Hepatocyte (in vitro differentiated cells): ENCODE measurements around the gene KRT6A. TPM values are rescaled to one million over a fixed set of nuclear protein-coding genes. Genes with fewer than 3 reads are reported as not detected.

Experiments used
- DNase-seq: peaks from one replicate; pipeline ENCODE4 v3.0.0-alpha.2; 2016; ENCODE audit warnings: low spot score
- H2AFZ ChIP-seq: fragments of 200-600 bp; sonication (generic); 2 replicates; pipeline ENCODE4 v1.6.0; 2016; ENCODE audit warnings: antibody characterized with exemption, mild to moderate bottlenecking
- H3K27ac ChIP-seq: fragments of 200-600 bp; sonication (generic); 2 replicates; pipeline ENCODE4 v1.5.1; 2016; ENCODE audit warnings: mild to moderate bottlenecking
- H3K27me3 ChIP-seq: fragments of 200-600 bp; sonication (generic); 2 replicates; pipeline ENCODE4 v1.6.1; 2016
- H3K36me3 ChIP-seq: fragments of 200-600 bp; sonication (generic); replicated peaks from 2 replicates; pipeline ENCODE4 v1.5.1; 2016; ENCODE audit warnings: low read depth; ENCODE audit not compliant: insufficient read depth
- H3K4me1 ChIP-seq: fragments of 200-600 bp; sonication (generic); 2 replicates; pipeline ENCODE4 v1.5.1; 2016; ENCODE audit warnings: mild to moderate bottlenecking, moderate library complexity; ENCODE audit not compliant: insufficient read depth
- H3K4me2 ChIP-seq: fragments of 200-600 bp; sonication (generic); 2 replicates; pipeline ENCODE4 v1.6.0; 2016
- H3K4me3 ChIP-seq: fragments of 200-600 bp; sonication (generic); 2 replicates; pipeline ENCODE4 v1.5.1; 2016; ENCODE audit warnings: mild to moderate bottlenecking
- H3K79me2 ChIP-seq: fragments of 200-600 bp; sonication (generic); 2 replicates; pipeline ENCODE4 v1.6.0; 2017; ENCODE audit warnings: mild to moderate bottlenecking
- H3K9me2 ChIP-seq: fragments of 200-600 bp; sonication (generic); replicated peaks from 2 replicates; pipeline ENCODE4 v1.6.0; 2017; ENCODE audit warnings: mild to moderate bottlenecking; ENCODE audit not compliant: insufficient read depth
- H3K9me3 ChIP-seq: fragments of 200-600 bp; sonication (generic); 2 replicates; pipeline ENCODE4 v1.5.1; 2016; ENCODE audit warnings: low read depth, mild to moderate bottlenecking
- H4K20me1 ChIP-seq: fragments of 200-600 bp; sonication (generic); 2 replicates; pipeline ENCODE4 v1.6.0; 2016; ENCODE audit warnings: mild to moderate bottlenecking; ENCODE audit not compliant: insufficient read depth, poor library complexity, severe bottlenecking
- EZH2 ChIP-seq: fragments of 200-600 bp; sonication (generic); IDR thresholded peaks from 2 replicates; pipeline ENCODE4 v1.6.1; 2016; ENCODE audit warnings: antibody characterized with exemption, mild to moderate bottlenecking, borderline replicate concordance
- EZH2phosphoT487 ChIP-seq: fragments of 200-600 bp; sonication (generic); IDR thresholded peaks from one replicate; pipeline ENCODE4 v1.6.1; 2018; ENCODE audit warnings: antibody characterized with exemption, mild to moderate bottlenecking, low read depth, moderate library complexity; ENCODE audit not compliant: unreplicated experiment, severe bottlenecking
- WGBS: methylation state at CpG from one replicate; pipeline ENCODE4 v1.1.6; 2016; ENCODE audit warnings: low lambda C conversion rate; ENCODE audit errors: missing lambda C conversion rate; 5-methylcytosine and 5-hydroxymethylcytosine counted together
- polyA plus RNA-seq: library from polyadenylated mRNA; unstranded; fragments of >200 nt; fragmentation: Nextera tagmentation; extraction: Ambion mirVana; gene quantifications from 2 replicates; pipeline ENCODE4 v1.2.1, GENCODE V29; 2016
- total RNA-seq: library from RNA; depleted of rRNA; stranded (reverse); fragments of >200 nt; gene quantifications from 2 replicates; pipeline ENCODE4 v1.2.3, GENCODE V29; 2014
- TF ChIP-seq, protein P1 (sequence below): fragments of 200-600 bp; sonication (generic); IDR thresholded peaks from 2 replicates; pipeline ENCODE4 v1.5.1; 2016; ENCODE audit warnings: antibody characterized with exemption, mild to moderate bottlenecking; ENCODE audit not compliant: poor library complexity

KRT6A gene
- total RNA-seq = 5.5 and 6.8 TPM in 2 replicates
- polyA plus RNA-seq = 0.54 and 2.3 TPM in 2 replicates

- TF ChIP-seq, protein P1, sequence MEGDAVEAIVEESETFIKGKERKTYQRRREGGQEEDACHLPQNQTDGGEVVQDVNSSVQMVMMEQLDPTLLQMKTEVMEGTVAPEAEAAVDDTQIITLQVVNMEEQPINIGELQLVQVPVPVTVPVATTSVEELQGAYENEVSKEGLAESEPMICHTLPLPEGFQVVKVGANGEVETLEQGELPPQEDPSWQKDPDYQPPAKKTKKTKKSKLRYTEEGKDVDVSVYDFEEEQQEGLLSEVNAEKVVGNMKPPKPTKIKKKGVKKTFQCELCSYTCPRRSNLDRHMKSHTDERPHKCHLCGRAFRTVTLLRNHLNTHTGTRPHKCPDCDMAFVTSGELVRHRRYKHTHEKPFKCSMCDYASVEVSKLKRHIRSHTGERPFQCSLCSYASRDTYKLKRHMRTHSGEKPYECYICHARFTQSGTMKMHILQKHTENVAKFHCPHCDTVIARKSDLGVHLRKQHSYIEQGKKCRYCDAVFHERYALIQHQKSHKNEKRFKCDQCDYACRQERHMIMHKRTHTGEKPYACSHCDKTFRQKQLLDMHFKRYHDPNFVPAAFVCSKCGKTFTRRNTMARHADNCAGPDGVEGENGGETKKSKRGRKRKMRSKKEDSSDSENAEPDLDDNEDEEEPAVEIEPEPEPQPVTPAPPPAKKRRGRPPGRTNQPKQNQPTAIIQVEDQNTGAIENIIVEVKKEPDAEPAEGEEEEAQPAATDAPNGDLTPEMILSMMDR = no peak
- no peak for TF ChIP-seq EZH2phosphoT487
- no peak for TF ChIP-seq EZH2
- no peak for DNase-seq
- Histone ChIP-seq H3K4me2 (no peak within 1 kb of the TSS), H3K4me3 (no peak within 1 kb of the TSS), H4K20me1 (no peaks in the 10 kb centered on the region), H2AFZ (no peak within 1 kb of the TSS), H3K27me3 (no peaks in the 10 kb centered on the region), H3K4me1 (peaks cover 15% of the 10 kb centered on the region), H3K79me2 (no peaks in the 10 kb centered on the region), H3K9me2 (no peaks in the 10 kb centered on the region), H3K9me3 (no peaks in the 10 kb centered on the region), H3K27ac (peak within 1 kb of the TSS; percentile 45), H3K36me3 (no peaks in the 10 kb centered on the region)
- WGBS = 76% methylated on average over 2 of the region's 2 CpGs
Measured at GRCh38 chr12:52493172-52493571, at the start of gene KRT6A. Gene KRT6A, minus strand, starts transcription at chr12:52493257. Its CDS starts 69 bp downstream, at chr12:52493188.

GRCh38 chr12:52542157-52542556 lies 49.1 kb upstream of the KRT6A start:
- no peaks in the 10 kb centered on the region for H4K20me1 ChIP-seq
- H3K79me2 ChIP-seq = no peaks in the 10 kb centered on the region
- no peak for DNase-seq
- H3K36me3 ChIP-seq = no peaks in the 10 kb centered on the region
- no peaks in the 10 kb centered on the region for H3K27me3 ChIP-seq
- no peaks in the 10 kb centered on the region for H3K9me2 ChIP-seq
- no peak for TF ChIP-seq EZH2
- TF ChIP-seq, protein P1 = peak; percentile 5
- TF ChIP-seq EZH2phosphoT487 = no peak
- H3K4me1 ChIP-seq = peaks cover 20% of the 10 kb centered on the region
- no peak overlapping the region for H3K27ac ChIP-seq
- H2AFZ ChIP-seq = no peak overlapping the region
- H3K9me3 ChIP-seq = no peaks in the 10 kb centered on the region
- H3K4me3 ChIP-seq = no peak overlapping the region
- no peak overlapping the region for H3K4me2 ChIP-seq

DNA sequence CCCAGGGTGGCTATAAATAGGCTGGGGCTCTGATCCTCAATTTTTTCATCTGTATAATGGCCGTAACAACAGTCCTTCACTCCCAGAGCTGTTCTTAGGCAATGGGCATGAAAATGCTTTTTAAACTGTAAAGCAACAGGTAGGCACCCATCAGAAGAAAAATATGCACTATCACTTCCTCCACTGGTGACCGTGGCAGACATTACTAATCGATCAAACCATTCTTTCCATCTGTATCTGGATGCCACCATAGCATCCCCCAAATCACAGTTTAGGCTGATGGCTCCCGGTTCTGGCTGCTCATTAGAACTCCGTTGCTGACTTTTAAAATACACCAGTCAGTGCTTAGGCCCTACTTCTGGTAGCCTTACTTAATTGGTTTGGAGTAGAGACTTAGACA lies 48.7 kb upstream of the KRT6A start:
- WGBS = over 99% methylated on average over 5 of the region's 5 CpGs
- Histone ChIP-seq H3K4me2 (no peak overlapping the region), H4K20me1 (no peaks in the 10 kb centered on the region), H3K27ac (no peak overlapping the region), H3K27me3 (no peaks in the 10 kb centered on the region), H2AFZ (no peak overlapping the region), H3K79me2 (no peaks in the 10 kb centered on the region), H3K4me1 (peaks cover 20% of the 10 kb centered on the region), H3K36me3 (no peaks in the 10 kb centered on the region), H3K4me3 (no peak overlapping the region), H3K9me2 (no peaks in the 10 kb centered on the region), H3K9me3 (no peaks in the 10 kb centered on the region)
- TF ChIP-seq, protein P1 = no peak
- TF ChIP-seq EZH2phosphoT487 = no peak
- TF ChIP-seq EZH2 = no peak
- DNase-seq = no peak

DNA sequence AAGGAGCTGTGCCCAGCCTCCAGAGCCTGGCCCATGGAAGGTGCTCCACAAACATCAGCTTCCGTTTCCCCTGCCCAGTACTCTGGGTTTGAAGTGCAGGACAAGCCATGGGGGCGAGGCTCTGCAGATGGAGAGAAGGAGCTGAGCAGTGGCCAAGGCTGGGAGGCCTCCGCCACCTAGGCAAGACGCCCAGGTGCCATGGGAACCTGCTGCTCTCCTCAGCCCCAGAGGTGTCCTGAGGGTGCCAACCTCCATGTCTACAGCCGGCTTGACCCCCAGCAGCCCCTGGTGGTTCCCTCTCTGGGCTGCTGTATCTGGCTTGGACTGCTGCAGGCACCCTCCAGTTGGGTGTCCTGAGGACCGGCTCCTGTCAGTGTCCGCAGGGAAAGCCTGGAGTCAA lies 47.5 kb upstream of the KRT6A start:
- Histone ChIP-seq H3K9me3 (no peaks in the 10 kb centered on the region), H2AFZ (no peak overlapping the region), H3K9me2 (no peaks in the 10 kb centered on the region), H3K36me3 (no peaks in the 10 kb centered on the region), H3K4me2 (no peak overlapping the region), H3K27ac (no peak overlapping the region), H4K20me1 (no peaks in the 10 kb centered on the region), H3K4me1 (peaks cover 20% of the 10 kb centered on the region), H3K27me3 (no peaks in the 10 kb centered on the region), H3K4me3 (no peak overlapping the region), H3K79me2 (no peaks in the 10 kb centered on the region)
- WGBS = 95% methylated on average over 7 of the region's 7 CpGs
- TF ChIP-seq EZH2phosphoT487 = no peak
- no peak for TF ChIP-seq EZH2
- DNase-seq = no peak
